NB4 (cell line): ENCODE results near the gene PSMA7.

Experiments used
- DNase-seq: peaks from one replicate; pipeline ENCODE4 v3.0.0; 2010; ENCODE audit warnings: low read depth
- H3K4me3 ChIP-seq: one replicate; pipeline ENCODE4 v1.5.1; 2011; ENCODE audit warnings: mild to moderate bottlenecking, low read depth, low read length, moderate library complexity
- MYC ChIP-seq: IDR thresholded peaks from 2 replicates; pipeline ENCODE4 v1.6.1; 2011; ENCODE audit warnings: low read depth, low read length
- POLR2A ChIP-seq: IDR thresholded peaks from 2 replicates; pipeline ENCODE4 v1.6.1; 2011; ENCODE audit warnings: mild to moderate bottlenecking; ENCODE audit not compliant: insufficient read length; ENCODE audit errors: extremely low read depth
- TF ChIP-seq, protein P1 (sequence below): IDR thresholded peaks from one replicate; pipeline ENCODE4 v1.5.1; 2012; ENCODE audit warnings: low read depth, low read length
- TF ChIP-seq, protein P2 (sequence below): IDR thresholded peaks from 2 replicates; pipeline ENCODE4 v1.6.1; 2011; ENCODE audit warnings: low read depth, low read length

The PSMA7 gene

DNA sequence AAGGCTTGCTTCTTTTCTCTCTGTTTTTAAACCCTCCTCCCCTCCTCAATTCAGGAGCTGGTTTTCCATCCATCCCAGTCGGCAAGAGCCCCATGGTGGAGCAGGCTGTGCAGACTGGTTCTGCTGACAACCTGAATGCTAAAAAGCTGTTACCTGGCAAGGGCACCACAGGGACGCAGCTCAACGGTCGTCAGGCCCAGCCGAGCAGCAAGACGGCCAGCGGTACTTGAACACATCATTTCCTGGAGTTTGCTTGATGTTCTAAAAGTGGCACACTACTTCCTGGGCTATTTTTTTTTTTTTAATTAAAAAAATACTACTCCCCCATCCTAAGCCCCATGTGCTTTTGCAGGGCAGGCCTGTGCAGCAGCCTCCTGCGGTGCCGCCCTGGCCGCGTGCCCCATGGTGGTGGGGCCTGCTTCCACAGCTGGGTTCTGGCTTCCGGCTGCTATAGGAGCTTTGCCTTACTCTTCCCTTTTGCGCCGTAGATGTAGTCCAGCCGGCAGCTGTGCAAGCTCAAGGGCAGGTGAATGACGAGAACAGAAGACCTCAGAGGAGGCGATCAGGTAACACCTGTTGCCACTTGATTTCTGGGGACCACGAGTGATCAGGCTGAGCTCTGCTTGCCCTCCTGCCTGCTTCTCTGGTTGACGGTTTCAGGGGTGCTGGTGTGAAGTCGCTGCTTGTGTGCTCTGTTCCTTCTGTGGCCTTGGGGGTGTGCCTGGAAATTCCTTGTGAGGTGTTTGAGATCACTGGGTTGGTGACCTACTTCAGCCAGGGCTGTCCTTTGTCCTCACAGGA lies 13.3 kb downstream of the PSMA7 start:
- DNase-seq: no peak
- TF ChIP-seq, protein P1, sequence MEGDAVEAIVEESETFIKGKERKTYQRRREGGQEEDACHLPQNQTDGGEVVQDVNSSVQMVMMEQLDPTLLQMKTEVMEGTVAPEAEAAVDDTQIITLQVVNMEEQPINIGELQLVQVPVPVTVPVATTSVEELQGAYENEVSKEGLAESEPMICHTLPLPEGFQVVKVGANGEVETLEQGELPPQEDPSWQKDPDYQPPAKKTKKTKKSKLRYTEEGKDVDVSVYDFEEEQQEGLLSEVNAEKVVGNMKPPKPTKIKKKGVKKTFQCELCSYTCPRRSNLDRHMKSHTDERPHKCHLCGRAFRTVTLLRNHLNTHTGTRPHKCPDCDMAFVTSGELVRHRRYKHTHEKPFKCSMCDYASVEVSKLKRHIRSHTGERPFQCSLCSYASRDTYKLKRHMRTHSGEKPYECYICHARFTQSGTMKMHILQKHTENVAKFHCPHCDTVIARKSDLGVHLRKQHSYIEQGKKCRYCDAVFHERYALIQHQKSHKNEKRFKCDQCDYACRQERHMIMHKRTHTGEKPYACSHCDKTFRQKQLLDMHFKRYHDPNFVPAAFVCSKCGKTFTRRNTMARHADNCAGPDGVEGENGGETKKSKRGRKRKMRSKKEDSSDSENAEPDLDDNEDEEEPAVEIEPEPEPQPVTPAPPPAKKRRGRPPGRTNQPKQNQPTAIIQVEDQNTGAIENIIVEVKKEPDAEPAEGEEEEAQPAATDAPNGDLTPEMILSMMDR: no peak
- TF ChIP-seq POLR2A (no peak), MYC (no peak)
- TF ChIP-seq, protein P2, sequence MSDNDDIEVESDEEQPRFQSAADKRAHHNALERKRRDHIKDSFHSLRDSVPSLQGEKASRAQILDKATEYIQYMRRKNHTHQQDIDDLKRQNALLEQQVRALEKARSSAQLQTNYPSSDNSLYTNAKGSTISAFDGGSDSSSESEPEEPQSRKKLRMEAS: no peak
- no peak overlapping the region for H3K4me3 ChIP-seq

DNA sequence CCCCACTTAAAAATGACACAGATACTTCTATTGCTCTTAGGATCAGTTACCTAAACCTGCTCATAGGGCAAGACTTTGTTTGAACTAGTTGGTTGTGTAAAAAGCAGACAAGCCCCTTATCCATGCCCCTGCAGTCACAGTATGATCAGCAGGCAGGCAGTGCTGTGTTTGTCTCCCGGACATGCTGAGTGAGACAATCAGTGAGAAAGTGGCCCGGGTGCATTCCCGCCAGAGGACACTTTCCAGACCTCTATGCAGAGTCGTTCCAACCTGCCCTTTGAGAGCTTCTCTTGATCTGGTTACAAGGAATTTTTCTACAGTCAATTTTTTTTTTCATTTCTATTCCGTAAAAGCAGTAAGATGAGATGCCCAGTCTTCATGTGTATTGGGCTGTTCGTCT lies 14.7 kb downstream of the PSMA7 start:
- TF ChIP-seq, protein P1: no peak
- TF ChIP-seq POLR2A: no peak
- TF ChIP-seq, protein P2: no peak
- no peak for TF ChIP-seq MYC
- DNase-seq: no peak
- H3K4me3 ChIP-seq: no peak overlapping the region

DNA sequence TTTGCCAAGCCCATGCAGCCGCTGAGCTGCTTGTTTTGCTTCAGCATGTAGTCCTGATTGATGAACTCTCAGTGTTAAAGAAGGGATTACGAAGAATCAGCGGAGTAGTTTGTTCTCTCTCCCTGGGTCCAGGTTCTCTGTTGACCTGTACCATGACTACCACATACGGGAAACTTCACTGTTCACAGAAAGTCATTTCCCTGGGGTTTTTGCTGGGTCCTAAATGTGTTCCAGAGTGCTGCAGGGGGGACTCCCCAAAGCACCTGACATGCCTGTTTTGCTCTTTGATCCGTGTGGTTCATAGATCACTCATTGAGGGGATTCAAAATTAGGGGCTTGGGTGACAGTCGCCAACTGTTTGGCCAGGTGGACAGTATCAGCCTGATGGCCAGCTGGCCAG lies 15.4 kb downstream of the PSMA7 start:
- DNase-seq: no peak
- no peak overlapping the region for H3K4me3 ChIP-seq
- TF ChIP-seq MYC: no peak
- TF ChIP-seq, protein P2: no peak

DNA sequence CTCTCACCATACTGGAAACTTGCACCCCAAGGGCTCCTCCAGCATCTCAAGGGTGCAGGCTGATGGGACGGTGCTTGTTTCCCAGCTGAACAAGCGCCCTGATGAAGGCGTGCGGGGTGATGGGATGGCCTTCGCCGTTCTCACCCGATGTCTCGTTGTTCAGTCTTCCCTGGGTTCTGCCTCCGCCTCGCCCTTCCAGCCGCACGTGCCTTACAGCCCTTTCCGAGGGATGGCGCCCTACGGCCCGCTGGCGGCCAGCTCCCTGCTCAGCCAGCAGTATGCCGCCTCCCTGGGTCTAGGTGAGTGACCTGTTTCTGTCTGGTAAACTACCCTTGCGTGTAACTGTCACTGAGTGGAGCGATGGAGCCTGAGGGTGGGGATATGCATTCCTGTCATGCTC lies 17.1 kb downstream of the PSMA7 start:
- TF ChIP-seq, protein P1: no peak
- TF ChIP-seq, protein P2: no peak
- TF ChIP-seq POLR2A (no peak), MYC (no peak)
- no peak for DNase-seq
- H3K4me3 ChIP-seq: no peak overlapping the region

DNA sequence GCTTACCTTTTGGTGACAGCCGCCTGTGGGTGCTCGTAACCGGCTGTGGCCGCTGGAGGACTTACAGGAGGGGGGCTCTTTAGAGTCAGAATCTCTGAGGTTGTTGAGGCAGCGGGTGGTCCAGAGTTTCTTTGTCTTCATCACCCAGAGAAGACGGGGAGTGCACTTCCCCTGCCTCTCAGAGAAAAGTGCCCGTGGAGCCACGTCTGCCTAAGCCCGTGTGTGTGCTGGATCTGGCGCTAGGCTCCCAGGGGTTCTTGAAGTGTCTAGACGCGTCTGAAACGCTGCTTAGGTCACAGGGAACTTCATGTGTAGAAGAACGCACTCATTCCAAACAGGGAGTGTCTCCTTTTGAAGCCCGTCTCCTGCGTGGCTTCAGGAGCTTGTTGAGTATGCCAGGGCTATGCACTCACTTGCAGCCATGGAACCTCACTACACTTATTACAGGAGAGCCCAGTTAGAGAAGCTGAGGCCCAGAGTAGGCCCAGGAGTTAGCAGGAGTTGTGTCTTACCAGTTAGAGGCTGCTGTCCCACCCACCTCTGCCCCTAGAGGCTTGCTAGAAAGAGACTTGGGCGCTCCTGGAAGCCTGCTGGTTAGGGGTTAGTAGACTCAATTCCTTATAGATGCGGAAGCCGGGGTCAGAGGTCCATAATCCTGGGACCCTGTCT lies 19.6 kb downstream of the PSMA7 start:
- peak; percentile 46 for DNase-seq
- peak overlapping the region; percentile 63 for H3K4me3 ChIP-seq
- TF ChIP-seq POLR2A (no peak), MYC (no peak)
- TF ChIP-seq, protein P1: no peak
- TF ChIP-seq, protein P2: no peak

DNA sequence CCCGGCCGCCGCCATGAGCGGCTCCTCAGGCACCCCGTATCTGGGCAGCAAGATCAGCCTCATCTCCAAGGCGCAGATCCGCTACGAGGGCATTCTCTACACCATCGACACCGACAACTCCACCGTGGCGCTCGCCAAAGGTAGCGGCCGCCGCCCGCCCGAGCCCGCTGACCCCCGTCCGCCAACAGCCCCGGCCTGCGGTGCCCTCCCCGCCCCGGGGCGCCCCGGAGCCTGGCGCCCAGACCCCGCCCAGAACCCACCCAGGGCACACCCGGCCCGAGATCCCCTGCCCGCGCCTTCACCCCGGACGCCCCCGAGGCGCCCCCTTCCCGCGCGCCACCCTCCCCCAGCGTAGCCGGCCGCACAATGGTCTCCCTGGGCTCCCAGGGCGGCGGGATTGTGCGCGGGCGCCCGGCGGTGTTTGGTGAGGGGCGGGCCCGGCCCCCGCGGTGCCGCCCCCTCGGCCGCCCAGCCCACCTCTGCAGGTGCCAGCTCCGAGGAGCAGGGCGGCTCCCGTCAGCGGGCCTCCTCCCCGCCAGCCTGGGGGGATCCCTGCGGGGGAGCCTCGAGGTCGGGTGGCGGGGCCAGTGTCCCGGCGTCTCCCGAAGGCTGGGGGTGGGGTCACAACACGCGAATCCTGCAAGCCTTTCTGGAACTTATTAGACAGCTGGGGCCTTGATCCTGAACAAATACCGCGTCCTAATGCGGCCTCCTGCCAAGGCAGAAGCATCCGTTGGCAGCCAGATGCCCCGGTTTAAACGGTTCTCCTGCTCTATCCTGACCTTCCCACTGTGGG lies 20.3 kb downstream of the PSMA7 start:
- peak; percentile 51 for DNase-seq
- TF ChIP-seq POLR2A: no peak
- no peak for TF ChIP-seq MYC
- TF ChIP-seq, protein P2: no peak
- peak overlapping the region; percentile 78 for H3K4me3 ChIP-seq
